Activated gamma-delta T cell treated with anti-CD3 and anti-CD28 coated beads, Interleukin-2, amount 50 U/mL, for 16 hours (primary cell): Measurements from ENCODE around the gene PAIP2.
"Not testable (repeated sequence)": the region's sequence is repeated elsewhere in the genome, so short reads cannot be mapped to it uniquely, and the experiment has no call there.

Experiments used
- DNase-seq: peaks from one replicate; pipeline ENCODE4 v3.0.0-alpha.2; 2020; ENCODE audit warnings: low read depth

PAIP2 gene, protein sequence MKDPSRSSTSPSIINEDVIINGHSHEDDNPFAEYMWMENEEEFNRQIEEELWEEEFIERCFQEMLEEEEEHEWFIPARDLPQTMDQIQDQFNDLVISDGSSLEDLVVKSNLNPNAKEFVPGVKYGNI

DNA sequence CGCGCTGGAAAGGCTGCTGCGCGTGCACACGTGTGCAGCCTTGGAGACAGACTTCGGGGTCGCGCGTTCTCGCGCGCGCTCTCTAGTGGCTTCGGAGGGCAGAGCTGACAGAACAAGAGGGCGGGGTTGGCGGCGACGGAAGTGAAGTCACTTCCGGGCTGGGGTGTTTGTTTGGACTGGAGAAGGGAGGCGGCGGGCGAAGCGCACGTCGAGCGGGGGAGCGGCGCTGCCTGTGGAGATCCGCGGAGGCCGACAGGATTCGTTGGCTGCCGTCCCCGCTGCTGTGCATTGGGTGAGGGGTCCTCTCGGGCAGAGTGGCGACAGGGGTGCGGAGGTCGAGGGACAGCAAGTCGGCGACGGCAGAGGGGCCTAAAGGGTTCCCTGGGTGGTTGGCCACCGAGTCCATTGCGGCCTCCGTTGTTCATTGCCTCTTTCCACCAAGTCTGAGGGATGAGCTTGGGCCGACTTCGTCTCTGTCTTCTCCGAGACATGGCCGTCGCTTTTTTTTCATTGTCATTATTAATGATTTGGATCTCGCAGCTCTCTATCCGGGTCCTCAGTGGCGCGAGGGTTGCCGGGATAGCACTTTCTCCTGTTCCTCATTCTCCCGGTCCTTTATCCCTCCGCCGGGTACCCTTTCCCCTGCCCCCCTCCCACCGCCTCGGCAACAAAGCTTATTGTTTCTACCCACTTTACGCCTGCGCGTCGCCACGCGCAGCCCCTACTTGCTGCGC is at the start of gene PAIP2:
Gene PAIP2, plus strand, starts transcription at position 166 of the 734 bp plus-strand sequence. CDS start 21,931 bp downstream, outside the sequence.
- peak; percentile 97 for DNase-seq

DNA sequence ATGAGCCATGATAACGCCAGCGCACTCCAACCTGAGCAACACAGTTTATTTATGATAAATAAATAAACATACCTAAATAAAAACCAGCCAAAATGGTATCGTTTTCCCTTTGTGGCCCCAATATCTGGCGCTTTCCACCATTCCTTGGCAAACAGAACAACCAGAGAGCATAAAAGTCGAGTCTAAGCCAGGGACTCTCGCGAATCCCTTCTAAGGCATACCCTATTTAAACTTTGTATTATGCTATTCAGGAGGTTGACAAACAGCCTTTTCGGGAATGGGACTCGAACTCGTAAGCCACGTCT is 48.5 kb upstream of the PAIP2 start:
- DNase-seq, result no peak

DNA sequence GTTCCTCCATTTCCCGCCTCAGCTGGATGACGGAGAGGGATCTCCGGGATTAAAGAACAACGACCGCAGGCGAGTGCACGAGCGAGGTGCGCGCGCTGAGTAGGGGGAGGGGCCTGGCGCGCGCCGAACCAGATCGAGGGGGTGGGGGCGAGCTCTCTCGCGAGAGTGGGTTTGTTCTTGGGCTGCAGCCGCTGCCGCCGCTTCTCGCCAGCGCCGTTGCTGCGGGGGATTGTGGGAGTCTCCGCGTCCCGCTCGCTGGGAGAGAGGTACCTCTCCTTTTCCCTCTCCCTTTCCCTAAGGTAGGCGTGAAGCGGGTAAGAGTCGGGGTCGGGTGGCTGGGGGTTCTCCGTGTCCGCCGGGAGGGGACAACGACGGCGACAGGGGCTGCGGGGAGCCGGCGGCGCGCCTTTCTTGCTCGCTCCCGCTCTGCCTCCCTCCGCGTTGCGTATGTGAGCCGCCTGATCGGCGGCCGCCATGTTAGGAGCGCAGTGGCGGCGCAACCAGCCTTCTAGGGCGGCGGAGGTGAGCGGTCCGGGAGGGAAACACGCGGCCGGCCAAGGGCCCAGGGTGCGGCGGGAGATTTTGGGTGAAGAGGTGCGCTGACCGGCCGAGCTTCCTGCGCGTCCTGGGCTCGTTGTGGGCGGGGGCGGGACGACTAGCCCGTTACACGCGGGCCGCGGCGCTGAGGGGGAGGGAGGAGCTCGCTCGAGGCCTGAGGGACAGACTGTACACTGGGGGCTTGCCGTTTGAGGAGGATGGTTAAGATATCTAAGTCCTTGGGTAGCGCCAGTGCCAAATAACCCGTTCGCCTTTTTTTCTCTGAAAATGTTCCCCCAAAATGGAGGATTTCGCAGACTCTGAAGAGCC is 47.9 kb upstream of the PAIP2 start, which contains the start of gene MATR3:
Gene MATR3, plus strand, starts transcription at position 234 of the 867 bp plus-strand sequence. CDS start 13,676 bp downstream, outside the sequence.
- DNase-seq, result peak; percentile 85

DNA sequence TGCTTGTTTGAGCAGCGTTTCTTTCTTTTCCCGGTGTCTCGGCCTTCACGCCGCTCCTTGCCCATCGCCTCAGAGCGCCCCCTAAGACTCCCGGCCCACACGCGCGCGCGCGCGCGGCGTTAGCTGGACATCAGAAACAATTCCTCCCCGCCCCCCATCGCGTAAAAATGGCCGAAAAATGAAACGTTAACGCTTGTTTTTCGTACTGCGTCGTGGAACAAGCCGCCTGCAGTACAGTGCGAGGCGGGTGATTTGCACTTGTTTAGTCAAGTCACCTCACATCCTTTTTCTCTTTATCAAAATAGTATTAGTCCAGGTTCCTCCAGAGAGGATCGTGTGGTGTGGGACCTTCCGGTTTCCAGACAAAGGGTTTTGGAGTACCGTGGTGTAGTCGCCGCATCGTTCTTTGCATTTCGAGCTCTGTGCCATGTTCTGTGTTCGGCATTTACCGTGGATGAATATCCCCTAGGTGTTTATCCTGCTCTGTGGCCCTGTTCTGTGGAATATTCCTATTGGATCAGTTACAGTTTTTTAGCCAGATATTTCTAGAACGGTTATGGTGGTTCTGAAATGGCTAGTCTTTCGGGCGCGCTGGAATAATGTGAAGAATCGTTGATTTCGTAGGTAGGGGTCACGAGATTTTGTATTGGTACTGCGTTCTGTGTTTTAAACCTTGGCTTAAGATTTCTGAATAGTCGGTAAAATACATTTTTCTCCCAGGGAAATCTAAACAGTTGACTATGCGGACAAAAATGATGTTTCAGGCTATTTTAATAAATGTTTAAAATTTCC is 47.1 kb upstream of the PAIP2 start:
- peak; percentile 50 for DNase-seq

DNA sequence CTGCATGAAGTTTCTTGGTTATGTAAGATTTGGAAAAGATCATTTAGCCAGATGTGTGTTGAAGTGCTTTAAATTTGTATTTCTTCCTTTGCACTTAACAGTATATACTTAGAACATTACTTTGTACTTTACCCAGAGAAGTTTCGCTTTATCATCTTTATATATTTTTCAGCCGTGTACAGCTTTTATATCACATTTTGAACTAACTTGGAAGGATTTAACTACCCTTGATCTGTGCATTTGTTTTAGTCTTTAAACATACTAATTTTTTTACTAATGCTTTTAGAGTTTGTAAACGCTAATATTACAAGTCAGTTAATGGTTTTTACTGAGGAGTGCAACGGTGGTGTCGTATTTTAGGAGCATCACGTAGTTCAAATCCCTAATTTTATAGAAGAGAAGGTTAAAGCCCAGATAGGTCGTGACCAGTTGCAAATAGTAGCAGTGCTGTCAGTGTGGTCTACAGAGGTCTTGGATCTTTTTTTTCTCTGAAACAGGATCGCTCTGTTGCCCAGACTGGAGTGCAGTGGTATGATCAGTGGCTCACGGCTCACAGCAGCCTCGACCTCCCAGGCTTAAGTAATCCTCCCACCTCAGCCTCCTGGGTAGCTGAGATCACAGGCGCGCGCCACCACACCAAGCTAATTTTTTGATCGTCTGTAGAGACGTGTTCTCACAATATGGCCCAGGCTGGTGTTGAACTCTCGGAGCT is 46.2 kb upstream of the PAIP2 start:
- DNase-seq, result no peak

DNA sequence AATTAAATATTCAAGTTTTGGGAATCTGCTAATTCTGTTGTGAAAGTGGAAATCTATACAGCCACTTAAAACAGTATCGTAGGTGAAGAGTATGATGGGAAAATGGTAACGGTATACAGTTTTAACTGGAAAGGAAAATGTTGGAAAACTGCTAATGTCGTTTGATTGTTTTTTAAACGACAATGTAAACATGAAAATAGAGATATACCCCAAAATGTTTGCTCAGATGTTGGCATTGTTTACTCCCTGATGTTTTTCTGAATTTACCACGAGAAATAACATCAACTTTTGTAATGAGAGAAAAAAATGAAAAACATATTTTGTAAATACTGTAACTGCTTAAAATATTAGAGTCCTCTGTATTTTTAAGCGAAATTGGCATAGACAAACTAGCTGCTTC is 45.5 kb upstream of the PAIP2 start:
- no peak for DNase-seq

DNA sequence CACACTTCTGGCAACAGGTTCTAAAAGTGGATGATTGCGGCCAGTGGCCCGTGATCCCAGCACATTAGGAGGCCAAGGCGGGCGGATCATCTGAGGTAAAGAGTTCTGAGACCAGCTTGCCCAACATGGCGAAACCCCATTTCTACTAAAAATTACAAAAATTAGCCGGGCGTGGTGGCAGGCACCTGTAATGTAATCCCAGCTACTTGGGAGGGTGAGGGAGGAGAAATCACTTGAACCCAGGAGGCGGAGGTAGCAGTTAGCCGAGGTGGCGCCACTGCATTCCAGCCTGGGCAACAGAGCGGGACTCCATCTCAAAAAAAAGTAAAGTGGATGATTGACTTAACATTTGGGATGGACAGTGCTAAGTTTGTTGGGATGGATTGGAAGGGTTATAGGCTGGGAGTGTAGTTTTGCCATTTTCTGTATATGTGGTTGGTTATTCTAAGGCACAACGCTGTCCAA is 44.8 kb upstream of the PAIP2 start:
- DNase-seq, result no peak

DNA sequence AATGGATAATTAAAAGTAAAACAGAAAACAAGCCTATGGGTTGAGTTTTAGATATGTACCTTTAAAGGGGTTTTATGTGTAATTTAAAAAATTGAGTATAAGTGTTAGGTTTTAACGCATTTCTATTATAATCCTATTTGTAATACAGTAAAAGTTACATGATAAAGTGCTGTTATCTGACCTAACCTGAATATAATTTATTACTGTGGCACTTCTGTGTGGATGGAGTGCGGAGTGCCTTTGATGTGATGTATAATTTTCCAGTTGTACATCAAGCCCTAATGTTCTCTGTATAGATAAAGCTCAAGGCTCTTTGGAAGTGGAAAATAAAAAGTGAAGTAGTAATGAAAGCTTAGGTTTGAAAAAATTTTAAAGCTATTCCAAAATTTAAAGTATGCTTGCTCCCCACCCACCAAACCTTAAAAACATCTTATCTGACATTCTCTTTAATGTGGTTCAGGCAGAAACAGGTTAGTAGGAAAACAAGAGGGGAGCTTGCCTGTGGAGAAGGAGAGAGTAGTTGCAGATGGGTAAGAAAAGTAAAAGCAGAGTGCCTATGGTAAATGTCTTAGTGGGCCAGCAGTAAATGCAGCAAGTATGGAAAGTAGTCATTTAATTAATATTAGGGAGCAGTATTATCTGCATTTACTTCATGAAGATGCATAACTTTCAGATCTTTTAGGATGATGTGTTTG is 44.1 kb upstream of the PAIP2 start:
- no peak for DNase-seq

DNA sequence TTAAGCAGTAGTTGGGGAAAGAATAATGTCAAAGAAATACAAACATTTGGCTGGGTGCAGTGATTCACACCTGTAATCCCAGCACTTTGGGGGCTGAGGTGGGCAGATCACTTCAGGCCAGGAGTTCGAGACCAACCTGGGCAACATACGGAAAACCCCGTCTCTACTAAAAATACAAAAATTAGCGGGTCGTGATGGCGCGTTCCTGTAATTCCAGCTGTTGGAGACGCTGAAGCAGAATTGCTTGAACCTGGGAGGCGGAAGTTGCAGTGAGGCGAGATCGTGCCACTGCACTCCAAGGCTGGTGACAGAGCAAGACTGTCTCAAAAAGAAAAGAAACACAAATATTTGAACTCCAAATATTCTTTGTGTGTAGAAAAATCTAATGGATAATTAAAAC is 43.4 kb upstream of the PAIP2 start:
- DNase-seq, result no peak

DNA sequence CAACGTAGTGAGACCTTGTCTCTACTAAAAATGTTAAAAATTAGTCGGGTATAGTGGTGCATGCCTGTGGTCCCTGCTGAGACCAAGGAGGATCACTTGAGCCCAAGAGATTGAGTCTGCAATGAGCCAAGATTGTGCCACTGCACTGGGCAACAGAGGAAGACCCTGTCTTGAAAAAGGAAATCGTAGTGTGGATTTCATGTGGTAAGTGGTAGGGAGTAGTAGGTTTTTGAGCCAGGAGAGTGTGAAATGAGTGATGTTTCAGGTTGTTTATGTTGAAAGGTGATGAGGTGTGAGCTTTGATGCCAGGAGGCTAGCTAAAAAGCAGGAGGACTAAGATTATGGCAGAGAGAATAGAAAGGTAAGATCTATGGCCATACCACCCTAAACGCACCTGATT is 42.2 kb upstream of the PAIP2 start:
- DNase-seq, result no peak

DNA sequence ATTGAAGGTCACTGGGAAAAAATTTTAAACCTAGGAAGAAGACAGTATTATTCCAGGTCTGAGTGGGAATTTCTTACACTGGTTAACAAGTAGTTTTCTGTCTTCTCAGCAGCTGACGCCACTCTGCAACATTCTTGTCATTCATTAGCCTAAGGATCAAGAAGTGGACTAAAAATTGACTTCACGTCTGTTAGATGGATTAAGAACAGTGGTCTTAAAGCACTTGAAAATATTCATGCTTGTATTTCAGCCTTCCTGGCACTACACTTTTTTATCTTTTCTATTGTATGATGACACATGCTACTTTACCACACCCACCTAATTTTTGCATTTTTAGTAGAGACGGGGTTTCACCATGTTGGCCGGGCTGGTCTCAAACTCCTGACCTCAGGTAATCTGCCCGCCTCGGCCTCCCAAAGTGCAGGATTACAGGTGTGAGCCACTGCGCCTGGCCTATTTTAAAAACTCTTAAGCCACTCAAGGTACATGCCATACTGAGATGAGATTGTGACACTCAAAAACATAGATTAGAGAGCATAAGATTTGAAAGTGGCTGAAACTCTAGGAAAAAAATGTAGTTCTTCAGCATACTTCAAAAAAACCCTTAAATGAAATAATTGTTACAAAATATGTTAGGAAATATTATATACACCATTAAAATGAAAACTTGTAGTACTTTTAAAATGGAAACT is 39.7 kb upstream of the PAIP2 start:
- DNase-seq, result no peak

DNA sequence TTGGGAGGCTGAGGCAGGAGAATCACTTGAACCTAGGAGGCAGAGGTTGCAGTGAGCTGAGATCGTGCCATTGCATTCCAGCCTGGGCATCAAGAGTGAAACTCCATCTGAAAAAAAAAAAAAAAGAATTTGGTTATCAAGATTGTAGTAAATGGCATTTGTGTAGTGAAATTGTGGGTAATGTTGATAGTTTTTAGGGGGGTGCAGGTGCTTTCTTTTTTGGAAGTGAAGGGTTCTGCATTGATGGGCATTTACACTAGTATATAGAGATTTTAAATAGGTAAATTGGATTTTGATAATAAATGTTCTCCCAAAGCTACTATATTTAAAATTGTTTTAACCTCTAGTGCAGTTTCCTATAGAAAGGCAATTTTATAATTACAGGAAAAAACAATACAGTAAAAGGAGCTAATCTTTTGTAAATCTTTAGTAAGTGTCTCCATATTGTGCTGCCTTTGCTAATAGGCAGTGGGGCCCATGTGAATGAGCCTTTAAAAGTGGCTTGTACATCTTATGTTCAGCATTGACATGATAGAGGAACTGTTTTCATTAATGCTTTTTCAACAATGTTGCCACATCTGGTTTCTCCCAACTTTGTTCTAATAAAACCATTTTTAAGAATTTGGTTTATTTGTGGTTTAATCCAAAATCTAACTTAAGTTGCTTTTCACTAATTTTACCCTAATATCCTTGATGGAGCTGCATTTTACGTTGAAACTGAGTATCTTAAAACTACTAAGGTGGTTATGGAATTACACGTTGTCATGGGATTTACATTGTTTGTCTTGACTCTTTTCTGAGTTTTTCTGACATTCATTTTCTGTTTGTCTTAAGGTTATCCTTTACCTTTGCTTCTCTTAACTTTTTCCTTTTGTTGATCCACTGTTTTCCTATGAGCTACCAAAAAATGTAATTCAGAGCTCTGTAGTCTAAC is 37.0 kb upstream of the PAIP2 start:
- no peak for DNase-seq

DNA sequence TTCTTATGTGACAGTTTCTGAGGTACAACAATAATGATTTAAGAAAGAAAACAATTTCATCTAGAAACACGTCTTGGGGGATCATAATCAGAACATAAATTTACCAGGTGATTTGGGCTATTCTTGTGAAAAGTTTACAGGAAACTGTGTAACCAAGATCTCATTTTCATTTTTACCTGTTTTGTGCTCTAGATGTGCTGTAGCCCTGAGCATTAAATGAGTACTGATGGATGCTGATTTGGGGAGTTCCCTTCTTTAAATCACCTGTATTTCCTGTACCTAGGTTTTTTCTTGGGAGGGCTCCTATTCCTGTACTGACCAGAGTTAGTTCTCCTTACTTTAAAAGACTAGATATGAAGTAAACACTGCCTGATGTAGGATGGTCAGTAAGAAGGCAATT is 35.5 kb upstream of the PAIP2 start:
- DNase-seq, result no peak

DNA sequence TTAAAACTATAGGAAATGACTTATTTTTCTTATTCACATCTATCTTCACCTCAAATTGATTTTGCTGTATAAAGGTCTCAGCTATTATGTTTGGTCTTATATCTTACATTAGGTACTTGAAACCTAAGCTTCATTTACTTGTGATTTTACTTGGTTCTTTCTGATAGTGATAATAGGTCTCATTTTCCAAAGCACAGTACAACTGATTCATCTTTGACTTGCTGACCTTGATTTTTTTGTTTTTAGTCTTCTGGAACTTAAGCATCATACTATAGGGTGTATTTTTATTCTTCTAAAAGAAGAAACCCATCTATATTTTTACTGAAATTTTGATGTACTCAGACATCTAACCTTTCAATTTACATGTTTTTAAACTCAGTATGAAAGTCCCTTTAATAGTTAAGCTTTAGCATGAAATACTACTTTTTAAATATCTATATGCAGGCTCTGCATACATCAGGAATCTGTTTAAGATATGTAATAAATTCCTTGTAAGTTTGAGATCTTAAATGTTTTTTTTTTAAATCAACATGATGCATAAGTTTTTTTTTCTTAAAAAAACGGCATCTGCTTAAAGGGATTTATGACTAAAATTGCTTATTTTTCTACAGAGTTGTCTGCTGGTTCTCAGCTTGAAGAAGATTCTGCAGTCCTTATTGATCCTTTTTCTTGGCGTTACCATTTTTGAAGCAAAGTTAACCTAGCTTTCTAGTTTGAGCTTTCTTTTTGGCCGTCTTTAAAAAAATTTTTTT is 34.9 kb upstream of the PAIP2 start:
- no peak for DNase-seq

DNA sequence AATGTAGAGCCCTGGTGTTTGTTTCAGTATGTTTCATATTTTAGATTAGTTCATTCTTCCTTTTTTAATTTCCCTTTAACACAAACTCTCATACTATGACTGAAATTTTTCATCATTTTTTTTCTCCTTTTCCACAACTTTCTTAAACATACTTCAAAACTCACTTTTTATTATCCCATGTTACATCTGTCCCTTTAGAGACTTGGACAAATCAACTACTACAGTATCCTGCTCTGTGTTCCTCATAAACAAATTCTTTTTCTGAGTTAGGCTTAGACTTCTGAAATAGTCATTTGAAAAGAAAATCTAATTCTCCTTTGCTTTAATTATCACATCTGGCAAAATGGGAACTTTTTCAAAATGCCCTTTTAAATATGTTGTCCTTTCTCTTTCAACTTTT is 32.9 kb upstream of the PAIP2 start:
- DNase-seq, result no peak

DNA sequence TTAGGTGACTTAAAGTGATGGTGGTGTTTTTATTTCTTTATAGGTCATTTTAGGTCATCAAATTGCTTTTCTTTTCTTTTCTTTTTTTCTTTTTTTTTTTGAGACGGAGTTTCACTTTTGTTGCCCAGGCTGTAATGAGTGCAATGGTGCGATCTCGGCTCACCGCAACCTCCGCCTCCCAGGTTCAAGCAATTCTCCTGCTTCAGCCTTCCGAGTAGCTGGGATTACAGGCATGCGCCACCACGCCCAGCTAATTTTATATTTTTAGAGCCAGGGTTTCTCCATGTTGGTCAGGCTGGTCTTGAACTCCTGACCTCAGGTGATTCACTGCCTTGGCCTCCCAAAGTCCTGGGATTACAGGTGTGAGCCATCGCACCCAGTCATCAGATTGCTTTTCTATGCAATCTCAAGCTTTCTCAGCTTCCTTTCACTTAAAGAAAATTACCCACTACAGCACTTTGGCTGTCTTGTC is 30.9 kb upstream of the PAIP2 start:
- DNase-seq, result not testable (repeated sequence)

DNA sequence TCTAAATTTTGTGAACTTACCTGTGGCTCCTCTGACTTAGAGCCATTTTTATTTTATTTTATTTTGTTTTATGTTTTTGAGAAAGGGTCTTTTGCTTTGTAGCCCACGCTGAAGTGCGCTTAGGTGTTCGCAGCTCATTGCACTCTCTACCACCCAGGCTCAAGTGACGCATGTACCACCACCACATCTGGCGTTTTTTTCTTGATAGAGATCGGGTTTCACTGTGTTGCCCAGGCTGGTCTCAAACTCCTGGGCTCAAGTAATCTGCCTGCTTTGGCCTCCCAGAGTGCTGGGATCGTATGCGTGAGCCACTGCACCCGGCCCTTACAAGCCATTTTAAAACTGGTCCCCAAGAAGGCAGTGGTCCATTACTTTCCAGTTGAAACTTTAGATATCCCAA is 29.6 kb upstream of the PAIP2 start:
- no peak for DNase-seq

DNA sequence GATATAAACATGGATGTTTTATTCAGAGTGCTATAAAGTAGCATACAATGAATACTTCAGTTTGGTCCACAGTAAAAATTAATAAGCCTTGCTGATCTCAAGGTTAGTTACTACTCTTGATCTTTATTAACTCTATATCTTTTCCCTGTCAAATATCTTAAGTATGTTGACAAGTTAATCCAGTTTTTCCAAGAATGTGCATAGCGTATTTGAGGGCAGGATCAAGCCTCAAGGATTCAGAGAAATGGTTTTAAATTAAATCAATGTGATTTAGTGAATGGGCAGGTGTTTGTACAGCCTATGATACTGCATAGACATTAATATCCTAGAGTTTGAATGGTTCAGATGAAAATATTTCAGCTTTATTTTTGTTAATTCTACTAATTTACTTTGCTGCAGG is 27.4 kb upstream of the PAIP2 start:
- DNase-seq, result no peak
